ENCODE results near the gene FLNB.

- no peak for TF ChIP-seq CTCF (IDR thresholded peaks at IDR 0.05)
- no peak for TF ChIP-seq POLR2A (IDR thresholded peaks at IDR 0.05)
These were observed 111.0 kb downstream of the FLNB start for GRCh38 chr3:58119186-58119585.
